H9 (cell line): Measurements from ENCODE around the gene APCDD1L. TPM values are rescaled to one million over a fixed set of nuclear protein-coding genes. Genes with fewer than 3 reads are reported as not detected.

ENCODE experiments used
- DNase-seq: peaks from one replicate; pipeline ENCODE4 v3.0.0-alpha.2; 2017
- H2AFZ ChIP-seq: one replicate; pipeline ENCODE4 v1.6.1; 2013; ENCODE audit warnings: mild to moderate bottlenecking, low read length, control low read depth, moderate library complexity
- H2AK5ac ChIP-seq: 2 replicates; pipeline ENCODE4 v1.6.1; 2013; ENCODE audit warnings: low read length, control low read depth, mixed read lengths; ENCODE audit not compliant: insufficient read length
- H2BK120ac ChIP-seq: one replicate; pipeline ENCODE4 v1.6.1; 2013; ENCODE audit warnings: low read depth, mild to moderate bottlenecking, low read length, control low read depth, inconsistent platforms; ENCODE audit not compliant: poor library complexity, severe bottlenecking
- H2BK12ac ChIP-seq: 2 replicates; pipeline ENCODE4 v1.6.1; 2013; ENCODE audit warnings: low read length, control low read depth, mixed read lengths, low read depth; ENCODE audit not compliant: insufficient read length
- H2BK15ac ChIP-seq: 2 replicates; pipeline ENCODE4 v1.6.1; 2013; ENCODE audit warnings: low read depth, low read length, control low read depth
- H2BK20ac ChIP-seq: one replicate; pipeline ENCODE4 v1.6.1; 2013; ENCODE audit warnings: low read depth, mild to moderate bottlenecking, low read length, control low read depth, inconsistent platforms; ENCODE audit not compliant: poor library complexity, severe bottlenecking
- H2BK5ac ChIP-seq: 2 replicates; pipeline ENCODE4 v1.6.1; 2013; ENCODE audit warnings: low read length, control low read depth, mixed read lengths; ENCODE audit not compliant: insufficient read length
- H3K14ac ChIP-seq: 2 replicates; pipeline ENCODE4 v1.6.1; 2013; ENCODE audit warnings: low read length, control low read depth; ENCODE audit not compliant: insufficient read depth
- H3K18ac ChIP-seq: 2 replicates; pipeline ENCODE4 v1.6.1; 2013; ENCODE audit warnings: low read depth, mild to moderate bottlenecking, mixed read lengths, low read length, control low read depth; ENCODE audit not compliant: insufficient read length
- H3K23ac ChIP-seq: 2 replicates; pipeline ENCODE4 v1.6.1; 2013; ENCODE audit warnings: low read length, control low read depth, mixed read lengths, low read depth; ENCODE audit not compliant: insufficient read length
- H3K23me2 ChIP-seq: 2 replicates; pipeline ENCODE4 v1.6.1; 2013; ENCODE audit warnings: low read depth, mild to moderate bottlenecking, mixed read lengths, low read length, control low read depth; ENCODE audit not compliant: insufficient read length, poor library complexity, severe bottlenecking
- H3K27ac ChIP-seq: 2 replicates; pipeline ENCODE4 v1.5.1; 2013; ENCODE audit warnings: low read length, control low read depth, mixed read lengths, low read depth; ENCODE audit not compliant: insufficient read length
- H3K27me3 ChIP-seq: 2 replicates; pipeline ENCODE4 v1.6.1; 2013; ENCODE audit warnings: low read length, control low read depth, inconsistent platforms; ENCODE audit not compliant: insufficient read depth
- H3K4ac ChIP-seq: 2 replicates; pipeline ENCODE4 v1.6.1; 2013; ENCODE audit warnings: low read depth, mild to moderate bottlenecking, control low read depth, inconsistent platforms, low read length, moderate library complexity
- H3K4me1 ChIP-seq: 2 replicates; pipeline ENCODE4 v1.6.1; 2013; ENCODE audit warnings: low read length, control low read depth, inconsistent platforms; ENCODE audit not compliant: insufficient read depth
- H3K4me2 ChIP-seq: 2 replicates; pipeline ENCODE4 v1.6.1; 2013; ENCODE audit warnings: low read length, control low read depth, mixed read lengths; ENCODE audit not compliant: insufficient read length, insufficient read depth
- H3K56ac ChIP-seq: 2 replicates; pipeline ENCODE4 v1.6.1; 2013; ENCODE audit warnings: low read depth, mild to moderate bottlenecking, mixed read lengths, low read length, control low read depth; ENCODE audit not compliant: insufficient read length
- H3K79me1 ChIP-seq: 2 replicates; pipeline ENCODE4 v1.6.1; 2013; ENCODE audit warnings: low read depth, mild to moderate bottlenecking, moderate library complexity, low read length, control low read depth, inconsistent platforms; ENCODE audit not compliant: insufficient read depth, poor library complexity, severe bottlenecking
- H3K79me2 ChIP-seq: 2 replicates; pipeline ENCODE4 v1.6.1; 2013; ENCODE audit warnings: low read length, control low read depth, inconsistent platforms; ENCODE audit not compliant: insufficient read depth
- H3K9ac ChIP-seq: 2 replicates; pipeline ENCODE4 v1.6.1; 2013; ENCODE audit warnings: low read length, control low read depth, mixed read lengths; ENCODE audit not compliant: insufficient read length; ENCODE audit errors: extremely low read depth
- H3K9me3 ChIP-seq: one replicate; pipeline ENCODE4 v1.6.1; 2013; ENCODE audit warnings: low read depth, low read length, inconsistent platforms; ENCODE audit not compliant: control insufficient read depth
- H3T11ph ChIP-seq: one replicate; pipeline ENCODE4 v1.6.1; 2013; ENCODE audit warnings: mild to moderate bottlenecking, low read length, control low read depth, inconsistent platforms
- H4K20me1 ChIP-seq: one replicate; pipeline ENCODE4 v1.6.1; 2013; ENCODE audit not compliant: control insufficient read depth, insufficient read length, insufficient read depth
- H4K5ac ChIP-seq: 2 replicates; pipeline ENCODE4 v1.6.1; 2013; ENCODE audit warnings: low read depth, mild to moderate bottlenecking, mixed read lengths, low read length, control low read depth; ENCODE audit not compliant: insufficient read length
- H4K8ac ChIP-seq: replicated peaks from 2 replicates; pipeline ENCODE4 v1.6.1; 2013; ENCODE audit warnings: low read length, control low read depth, mixed read lengths, low read depth; ENCODE audit not compliant: insufficient read length
- H4K91ac ChIP-seq: 2 replicates; pipeline ENCODE4 v1.6.1; 2013; ENCODE audit warnings: low read depth, mild to moderate bottlenecking, moderate library complexity, mixed read lengths, low read length, control low read depth; ENCODE audit not compliant: insufficient read length
- H3K27ac Mint-ChIP-seq, 3 experiments: 2 replicates in 2 of 3; 3 replicates in 1 of 3; pipeline ENCODE4 v1.8.0; 2020 to 2021; ENCODE audit warnings: mixed read lengths in 3 of 3, mild to moderate bottlenecking in 1 of 3, moderate library complexity in 1 of 3
- H3K27me3 Mint-ChIP-seq: 2 replicates; pipeline ENCODE4 v1.8.0; 2021; ENCODE audit warnings: low read depth, mild to moderate bottlenecking, moderate library complexity, mixed read lengths
- H3K36me3 Mint-ChIP-seq, 3 experiments: 2 replicates in 2 of 3; 3 replicates in 1 of 3; pipeline ENCODE4 v1.8.0; 2020 to 2021; ENCODE audit warnings: low read depth in 3 of 3, mixed read lengths in 3 of 3; ENCODE audit not compliant: insufficient read depth in 1 of 3
- H3K4me1 Mint-ChIP-seq, 2 experiments: 2 replicates each; pipeline ENCODE4 v1.8.0; 2020; ENCODE audit warnings: mixed read lengths in 2 of 2
- H3K4me3 Mint-ChIP-seq, 2 experiments: 2 replicates in 1 of 2; 3 replicates in 1 of 2; pipeline ENCODE4 v1.8.0; 2020 to 2021; ENCODE audit warnings: mild to moderate bottlenecking in 2 of 2, mixed read lengths in 2 of 2, moderate library complexity in 1 of 2
- H3K9me3 Mint-ChIP-seq, 2 experiments: 2 replicates in 1 of 2; 3 replicates in 1 of 2; pipeline ENCODE4 v1.8.0; 2020; ENCODE audit warnings: mild to moderate bottlenecking in 2 of 2, mixed read lengths in 2 of 2, moderate library complexity in 1 of 2
- CTCF ChIP-seq: fragments of 200-600 bp; sonication (generic); conservative IDR thresholded peaks from 3 replicates; pipeline ENCODE4 v1.8.0; 2021; ENCODE audit warnings: antibody characterized with exemption, mild to moderate bottlenecking
- WGBS: extraction: QIAGEN DNeasy Blood & Tissue Kit; methylation state at CpG from one replicate; pipeline ENCODE4 v1.1.7; 2013; ENCODE audit warnings: missing lambda C conversion rate, low lambda C conversion rate, mixed read lengths; ENCODE audit not compliant: insufficient read length; ENCODE audit errors: extremely low coverage; 5-methylcytosine and 5-hydroxymethylcytosine counted together
- total RNA-seq: library from RNA; stranded (reverse); gene quantifications from 2 replicates; pipeline ENCODE4 v1.2.1, GENCODE V29; 2021

The APCDD1L gene
- total RNA-seq, 1 experiment from 2014 or later: 0.68 TPM

DNA sequence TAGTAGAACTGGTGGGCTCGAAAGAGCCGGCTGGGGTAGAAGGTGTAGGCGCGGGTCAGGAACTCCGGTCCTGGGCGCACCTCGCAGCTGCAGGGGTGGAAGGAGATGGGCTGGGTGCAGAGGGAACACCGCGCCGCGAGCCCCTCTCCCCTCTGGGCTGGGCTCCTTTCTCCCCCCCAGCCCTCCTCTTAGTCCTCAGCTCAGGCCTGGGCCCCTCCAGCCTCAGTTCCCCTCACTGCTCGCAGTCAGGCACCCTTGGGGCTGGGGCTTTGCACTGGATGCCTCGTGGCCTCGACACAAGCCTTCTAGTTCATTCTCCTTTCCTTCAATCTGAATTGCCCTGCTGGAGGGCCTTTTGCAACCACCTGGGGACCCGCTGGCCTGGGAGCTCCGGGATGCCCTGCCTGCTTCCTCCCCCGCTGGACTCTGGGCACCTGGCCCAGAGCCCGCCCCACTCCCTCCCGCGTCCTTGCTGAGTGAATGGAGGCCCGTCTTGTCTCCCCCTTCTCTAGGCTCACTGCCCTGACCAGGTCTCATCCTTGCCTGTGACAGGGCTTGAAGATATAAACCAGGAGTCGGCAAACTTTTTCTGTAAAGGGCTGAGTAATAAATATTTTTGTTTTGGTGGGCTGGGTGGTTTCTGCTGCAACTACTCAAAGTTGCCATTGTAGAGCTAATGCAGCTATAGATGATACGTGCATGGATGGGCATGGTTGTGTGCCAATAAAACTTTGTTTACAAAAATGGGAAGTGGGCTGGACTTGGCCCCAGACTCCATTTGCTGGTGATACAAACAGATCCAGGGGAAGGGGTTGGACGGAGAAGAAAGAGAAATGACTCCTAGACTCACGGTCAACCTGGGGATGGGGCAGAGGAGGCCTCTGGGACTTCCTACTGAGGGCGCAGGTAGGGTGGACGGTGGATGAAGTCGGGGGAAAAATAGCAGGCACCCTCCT is 47.3 kb downstream of the APCDD1L start:
- H3K9ac ChIP-seq: no peak overlapping the region
- H3K4ac ChIP-seq: no peak overlapping the region
- Mint-ChIP-seq H3K4me1 (peaks cover 0 to 9% of the 10 kb centered on the region in 2 experiments; a peak in 2 of 4 replicates), H3K9me3 (peaks cover 0 to 4% of the 10 kb centered on the region in 2 experiments; a peak in 2 of 5 replicates), H3K36me3 (peaks cover 0 to 4% (median 0%) of the 10 kb centered on the region in 3 experiments; a peak in 1 of 7 replicates), H3K4me3 (no peak overlapping the region), H3K27ac (peak overlapping the region in 1 of 3 experiments; percentile 13; a peak in 1 of 7 replicates), H3K27me3 (no peaks in the 10 kb centered on the region)
- H3K9me3 ChIP-seq: no peaks in the 10 kb centered on the region
- H3K23ac ChIP-seq: no peak overlapping the region
- no peak overlapping the region for H3K4me2 ChIP-seq
- H2BK5ac ChIP-seq: no peak overlapping the region
- H4K20me1 ChIP-seq: no peaks in the 10 kb centered on the region
- H3K79me1 ChIP-seq: no peaks in the 10 kb centered on the region
- H2BK12ac ChIP-seq: no peak overlapping the region
- H3K14ac ChIP-seq: no peak overlapping the region
- no peak overlapping the region for H3K27ac ChIP-seq
- H3K18ac ChIP-seq: no peak overlapping the region
- no CpG with 5 or more reads among the region's 28 CpGs for WGBS
- H3K56ac ChIP-seq: no peak overlapping the region
- H3K4me1 ChIP-seq: no peaks in the 10 kb centered on the region
- no peak overlapping the region for H2AK5ac ChIP-seq
- H3K79me2 ChIP-seq: no peaks in the 10 kb centered on the region
- no peak overlapping the region for H3T11ph ChIP-seq
- H4K91ac ChIP-seq: no peak overlapping the region
- no peak overlapping the region for H2BK20ac ChIP-seq
- DNase-seq: no peak
- H4K8ac ChIP-seq: no peak overlapping the region
- H4K5ac ChIP-seq: no peak overlapping the region
- no peak overlapping the region for H2BK120ac ChIP-seq
- H3K23me2 ChIP-seq: no peaks in the 10 kb centered on the region
- no peak overlapping the region for H2AFZ ChIP-seq
- no peak for TF ChIP-seq CTCF
- H2BK15ac ChIP-seq: no peak overlapping the region
- H3K27me3 ChIP-seq: no peaks in the 10 kb centered on the region
